Measurements from ENCODE around the gene FRK.
"Not testable (repeated sequence)": the region's sequence is repeated elsewhere in the genome, so short reads cannot be mapped to it uniquely, and the experiment has no call there.

FRK gene

GRCh38 chr6:116074732-116075390 is 14.2 kb upstream of the FRK start:
- no peak for DNase-seq

GRCh38 chr6:116073765-116074440 is 13.2 kb upstream of the FRK start:
- DNase-seq = no peak

- no peak for DNase-seq
Measured at GRCh38 chr6:116072368-116072767, 11.7 kb upstream of the FRK start.

GRCh38 chr6:116070616-116071389 is 10.1 kb upstream of the FRK start:
- no peak for DNase-seq

GRCh38 chr6:116070101-116070500 is 9.4 kb upstream of the FRK start:
- no peak for DNase-seq

- DNase-seq = no peak
Measured at GRCh38 chr6:116066789-116067188, 6.1 kb upstream of the FRK start.

GRCh38 chr6:116064666-116065065 is 4.0 kb upstream of the FRK start:
- DNase-seq = no peak

- no peak for DNase-seq
Measured at GRCh38 chr6:116062496-116062895, 1.8 kb upstream of the FRK start.

GRCh38 chr6:116059713-116060571 is 749 bp downstream of the FRK start:
- no peak for DNase-seq

GRCh38 chr6:116057766-116058165 is 2.9 kb downstream of the FRK start:
- no peak for DNase-seq

GRCh38 chr6:116055513-116055912 is 5.2 kb downstream of the FRK start:
- DNase-seq = no peak

- no peak for DNase-seq
Measured at GRCh38 chr6:116051244-116051643, 9.4 kb downstream of the FRK start.

- no peak for DNase-seq
Measured at GRCh38 chr6:116050737-116051136, 10.0 kb downstream of the FRK start.

GRCh38 chr6:116049321-116049720 is 11.4 kb downstream of the FRK start:
- DNase-seq = no peak

- DNase-seq = no peak
Measured at GRCh38 chr6:116047173-116047933, 13.3 kb downstream of the FRK start.

GRCh38 chr6:116046737-116047136 is 14.0 kb downstream of the FRK start:
- no peak for DNase-seq

GRCh38 chr6:116046272-116046671 is 14.4 kb downstream of the FRK start:
- DNase-seq = not testable (repeated sequence)

- no peak for DNase-seq
Measured at GRCh38 chr6:116041934-116042333, 18.8 kb downstream of the FRK start.

- no peak for DNase-seq
Measured at GRCh38 chr6:116040993-116041392, 19.7 kb downstream of the FRK start.

- no peak for DNase-seq
Measured at GRCh38 chr6:116036885-116037284, 23.8 kb downstream of the FRK start.

- DNase-seq = no peak
Measured at GRCh38 chr6:116036075-116036773, 24.5 kb downstream of the FRK start.

GRCh38 chr6:116035616-116036015 is 25.1 kb downstream of the FRK start:
- DNase-seq = no peak

Data from CD4-positive, alpha-beta T cell treated with Interleukin-4 for 4 hours (primary cell).